Measurements from ENCODE around the gene PLAGL2.

- TF ChIP-seq CTCF (conservative IDR thresholded peaks at IDR 0.05; ENCODE audit: low read length): no peak
- no peak for TF ChIP-seq EZH2phosphoT487 (IDR thresholded peaks at IDR 0.05; ENCODE audit: borderline replicate concordance, low read depth, low read length)
These were observed 10.8 kb upstream of the PLAGL2 start for GRCh38 chr20:32218156-32218900.
